Measurements from ENCODE around the gene CACNA1C.

DNA sequence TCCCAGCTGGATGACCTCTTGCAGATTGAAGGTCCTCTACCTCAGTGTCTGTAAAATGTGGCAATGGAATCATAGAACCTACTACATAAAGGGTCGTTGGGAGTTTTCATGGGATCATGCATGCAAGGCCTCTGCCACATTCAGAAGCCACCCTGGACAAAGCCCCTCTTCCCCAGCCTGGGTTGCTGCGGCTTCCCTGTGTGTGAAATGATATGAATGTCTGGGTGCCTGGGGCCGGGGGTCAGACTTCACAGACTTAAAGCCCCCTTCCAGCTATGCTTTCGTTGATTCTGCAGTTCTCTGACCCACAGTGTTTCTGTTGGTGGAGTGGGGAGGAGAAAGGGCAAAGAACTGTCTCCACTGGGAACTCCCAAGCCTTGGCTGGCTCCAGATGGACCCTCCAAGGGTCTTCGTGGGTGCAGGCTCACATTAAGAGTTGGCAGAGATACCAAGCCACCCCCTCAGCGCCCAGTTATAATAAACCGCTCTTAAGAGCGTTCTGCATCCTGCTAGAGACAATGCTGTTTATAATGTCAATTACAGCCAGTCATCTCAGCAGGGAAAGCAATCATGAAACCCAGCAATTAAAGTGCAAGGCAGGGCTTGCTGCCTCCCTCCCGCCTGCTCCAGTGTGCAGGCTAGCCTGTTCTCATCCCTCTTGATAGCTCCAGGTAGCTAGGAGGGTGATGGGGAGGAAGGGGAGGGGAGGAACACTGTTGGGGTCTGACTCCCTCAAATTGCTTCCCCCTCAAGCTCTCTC, 531.0 kb downstream of the CACNA1C start:
- TF ChIP-seq, protein P1, sequence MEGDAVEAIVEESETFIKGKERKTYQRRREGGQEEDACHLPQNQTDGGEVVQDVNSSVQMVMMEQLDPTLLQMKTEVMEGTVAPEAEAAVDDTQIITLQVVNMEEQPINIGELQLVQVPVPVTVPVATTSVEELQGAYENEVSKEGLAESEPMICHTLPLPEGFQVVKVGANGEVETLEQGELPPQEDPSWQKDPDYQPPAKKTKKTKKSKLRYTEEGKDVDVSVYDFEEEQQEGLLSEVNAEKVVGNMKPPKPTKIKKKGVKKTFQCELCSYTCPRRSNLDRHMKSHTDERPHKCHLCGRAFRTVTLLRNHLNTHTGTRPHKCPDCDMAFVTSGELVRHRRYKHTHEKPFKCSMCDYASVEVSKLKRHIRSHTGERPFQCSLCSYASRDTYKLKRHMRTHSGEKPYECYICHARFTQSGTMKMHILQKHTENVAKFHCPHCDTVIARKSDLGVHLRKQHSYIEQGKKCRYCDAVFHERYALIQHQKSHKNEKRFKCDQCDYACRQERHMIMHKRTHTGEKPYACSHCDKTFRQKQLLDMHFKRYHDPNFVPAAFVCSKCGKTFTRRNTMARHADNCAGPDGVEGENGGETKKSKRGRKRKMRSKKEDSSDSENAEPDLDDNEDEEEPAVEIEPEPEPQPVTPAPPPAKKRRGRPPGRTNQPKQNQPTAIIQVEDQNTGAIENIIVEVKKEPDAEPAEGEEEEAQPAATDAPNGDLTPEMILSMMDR (IDR thresholded peaks at IDR 0.05) = no peak
- no peak for TF ChIP-seq POLR2A (IDR thresholded peaks at IDR 0.05)
